Neutrophil (primary cell): Measurements from ENCODE around the gene PSMB10.

Experiments
- H3K27ac ChIP-seq: fragments of 200-600 bp; sonication (generic); 2 replicates; pipeline ENCODE4 v1.5.1; 2016; ENCODE audit warnings: mild to moderate bottlenecking, moderate library complexity
- H3K27me3 ChIP-seq: fragments of 200-600 bp; sonication (generic); 2 replicates; pipeline ENCODE4 v1.6.0; 2016; ENCODE audit warnings: mild to moderate bottlenecking
- H3K36me3 ChIP-seq: fragments of 200-600 bp; sonication (generic); 2 replicates; pipeline ENCODE4 v1.5.1; 2017
- H3K4me1 ChIP-seq, 2 experiments: fragments of 200-600 bp in 1 of 2; sonication (generic) in 1 of 2; 1 replicate in 1 of 2; 2 replicates in 1 of 2; pipeline versions ENCODE4 v1.5.1 to v1.6.1; 2013 to 2016; ENCODE audit warnings: low read depth in 1 of 2, low read length in 1 of 2, mild to moderate bottlenecking in 1 of 2, moderate library complexity in 1 of 2; ENCODE audit not compliant: control insufficient read depth in 1 of 2, insufficient read depth in 1 of 2
- H3K4me3 ChIP-seq, 2 experiments: fragments of 200-600 bp in 1 of 2; sonication (generic) in 1 of 2; 1 replicate in 1 of 2; 2 replicates in 1 of 2; pipeline ENCODE4 v1.5.1; 2013 to 2016; ENCODE audit warnings: low read depth in 1 of 2, low read length in 1 of 2, mild to moderate bottlenecking in 1 of 2, moderate library complexity in 1 of 2
- H3K9me3 ChIP-seq: fragments of 200-600 bp; sonication (generic); 2 replicates; pipeline ENCODE4 v1.5.1; 2016
- TF ChIP-seq, protein P1 (sequence below): fragments of 200-600 bp; sonication (generic); IDR thresholded peaks from 2 replicates; pipeline ENCODE4 v1.5.1; 2016; ENCODE audit warnings: antibody characterized with exemption

Gene PSMB10

DNA sequence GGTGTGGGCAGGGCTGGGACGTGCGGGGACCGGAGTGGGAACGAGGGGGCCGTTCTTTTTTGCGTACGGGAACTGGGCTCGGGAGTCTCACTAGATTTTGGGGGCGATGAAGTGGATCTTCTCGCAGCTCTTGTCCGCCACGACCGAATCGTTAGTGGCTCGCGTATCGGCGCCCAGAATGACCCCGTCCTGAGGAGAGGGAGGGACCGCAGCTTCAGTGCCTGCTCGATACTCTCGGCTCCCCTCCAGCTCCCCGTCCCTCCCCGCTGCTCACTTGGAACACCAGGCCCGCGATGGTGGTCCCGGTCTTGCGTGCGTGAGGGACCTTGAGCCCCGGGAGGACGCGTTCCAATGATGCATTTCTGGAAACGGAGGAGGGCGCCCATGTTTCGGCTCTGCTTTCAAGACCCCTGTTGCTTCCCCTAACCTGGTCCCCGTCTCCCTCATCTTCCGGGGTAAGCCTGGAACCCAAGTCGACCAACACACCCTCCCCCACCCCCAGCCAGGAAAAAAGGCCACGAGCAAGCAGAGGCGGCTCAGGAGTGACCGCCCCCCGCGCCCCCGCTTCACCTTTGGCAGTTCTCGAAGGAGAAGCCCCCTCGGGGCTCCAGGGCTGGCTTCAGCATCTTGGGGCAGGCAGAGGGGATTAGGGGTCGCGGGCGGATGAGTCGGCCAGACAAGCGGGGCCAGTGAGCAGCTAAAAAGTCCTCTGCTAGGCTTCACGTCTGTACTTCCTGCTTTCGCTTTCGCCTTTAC is at the start of gene PSMB10:
TSS of gene PSMB10 (minus strand) at position 727 of the 756 bp plus-strand sequence. CDS start at position 626, 101 bp downstream.
- Histone ChIP-seq H3K27ac (peak within 1 kb of the TSS; percentile 95), H3K9me3 (no peaks in the 10 kb centered on the region), H3K27me3 (no peaks in the 10 kb centered on the region), H3K4me3 (peak within 1 kb of the TSS; percentile 89 to 94), H3K4me1 (peaks cover 24 to 34% of the 10 kb centered on the region in 2 experiments), H3K36me3 (peaks cover 39% of the 10 kb centered on the region)
- TF ChIP-seq, protein P1, sequence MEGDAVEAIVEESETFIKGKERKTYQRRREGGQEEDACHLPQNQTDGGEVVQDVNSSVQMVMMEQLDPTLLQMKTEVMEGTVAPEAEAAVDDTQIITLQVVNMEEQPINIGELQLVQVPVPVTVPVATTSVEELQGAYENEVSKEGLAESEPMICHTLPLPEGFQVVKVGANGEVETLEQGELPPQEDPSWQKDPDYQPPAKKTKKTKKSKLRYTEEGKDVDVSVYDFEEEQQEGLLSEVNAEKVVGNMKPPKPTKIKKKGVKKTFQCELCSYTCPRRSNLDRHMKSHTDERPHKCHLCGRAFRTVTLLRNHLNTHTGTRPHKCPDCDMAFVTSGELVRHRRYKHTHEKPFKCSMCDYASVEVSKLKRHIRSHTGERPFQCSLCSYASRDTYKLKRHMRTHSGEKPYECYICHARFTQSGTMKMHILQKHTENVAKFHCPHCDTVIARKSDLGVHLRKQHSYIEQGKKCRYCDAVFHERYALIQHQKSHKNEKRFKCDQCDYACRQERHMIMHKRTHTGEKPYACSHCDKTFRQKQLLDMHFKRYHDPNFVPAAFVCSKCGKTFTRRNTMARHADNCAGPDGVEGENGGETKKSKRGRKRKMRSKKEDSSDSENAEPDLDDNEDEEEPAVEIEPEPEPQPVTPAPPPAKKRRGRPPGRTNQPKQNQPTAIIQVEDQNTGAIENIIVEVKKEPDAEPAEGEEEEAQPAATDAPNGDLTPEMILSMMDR, result no peak

DNA sequence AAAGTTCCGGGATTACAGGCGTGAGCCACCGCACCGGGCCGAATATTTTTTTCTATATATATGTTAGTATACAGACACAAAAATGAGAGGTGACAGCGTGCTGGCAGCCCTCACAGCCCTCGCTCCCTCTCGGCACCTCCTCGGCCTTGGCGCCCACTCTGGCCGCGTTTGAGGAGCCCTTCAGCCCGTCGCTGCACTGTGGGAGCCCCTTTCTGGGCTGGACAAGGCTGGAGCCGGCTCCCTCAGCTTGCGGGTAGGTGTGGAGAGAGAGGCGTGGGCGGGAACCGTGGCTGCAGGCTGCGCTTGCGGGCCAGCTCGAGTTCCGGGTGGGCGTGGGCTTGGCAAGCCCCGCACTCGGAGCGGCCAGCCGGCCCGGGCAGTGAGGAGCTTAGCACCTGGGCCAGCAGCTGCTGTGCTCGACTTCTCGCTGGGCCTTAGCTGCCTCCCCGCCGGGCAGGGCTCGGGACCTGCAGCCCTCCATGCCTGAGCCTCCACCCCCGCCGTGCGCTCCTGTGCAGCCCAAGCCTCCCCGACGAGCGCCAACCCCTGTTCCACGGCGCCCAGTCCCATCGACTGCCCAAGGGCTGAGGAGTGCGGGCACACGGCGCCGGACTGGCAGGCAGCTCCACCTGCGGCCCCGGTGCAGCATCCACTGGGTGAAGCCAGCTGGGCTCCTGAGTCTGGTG is 45.5 kb upstream of the PSMB10 start:
- peaks cover 18% of the 10 kb centered on the region for H3K36me3 ChIP-seq
- TF ChIP-seq, protein P1, result no peak
- peaks cover 0 to 3% of the 10 kb centered on the region in 2 experiments for H3K4me1 ChIP-seq

DNA sequence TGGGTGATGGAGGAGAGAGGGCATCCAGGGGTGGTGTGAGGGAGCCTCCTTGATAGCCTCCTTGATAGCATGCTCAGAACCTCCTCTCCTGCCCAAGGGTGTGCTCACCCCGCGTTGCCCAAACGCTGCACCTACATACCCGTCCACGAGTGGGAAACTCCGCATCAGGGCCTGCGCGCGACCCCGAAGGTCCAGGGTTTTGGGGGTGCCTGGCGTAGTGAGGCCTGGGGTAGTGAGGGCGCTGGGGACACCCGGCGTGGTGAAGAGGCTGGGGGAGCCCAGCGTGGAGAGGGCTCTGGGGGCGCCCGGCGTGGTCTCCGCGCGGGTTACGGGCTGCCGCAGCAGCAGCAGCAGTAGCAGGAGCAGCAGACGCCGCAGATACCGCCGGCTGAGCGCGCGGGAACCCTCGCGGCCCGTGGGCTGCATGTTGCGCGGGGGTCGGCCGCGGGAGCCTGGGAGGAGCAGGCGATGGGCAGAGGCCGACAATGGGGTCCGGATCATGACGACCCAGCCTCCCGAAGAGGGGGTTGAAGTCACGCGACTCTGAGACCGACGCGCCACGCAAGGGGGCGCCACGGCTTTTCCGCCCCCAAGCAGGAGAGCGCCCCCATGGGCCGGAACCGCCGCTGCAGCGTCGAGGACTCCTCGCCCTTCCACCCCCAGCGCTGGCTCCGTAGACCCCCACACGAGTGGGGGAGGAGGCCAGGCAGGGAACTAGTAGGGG is 43.5 kb upstream of the PSMB10 start, which contains the start of gene DPEP3:
TSS of gene DPEP3 (minus strand) at position 545 of the 724 bp plus-strand sequence. CDS start at position 426, 119 bp downstream.
- H3K27ac ChIP-seq, result no peak within 1 kb of the TSS
- H3K4me3 ChIP-seq, result no peak within 1 kb of the TSS
- no peaks in the 10 kb centered on the region for H3K9me3 ChIP-seq
- H3K4me1 ChIP-seq, result peaks cover 0 to 3% of the 10 kb centered on the region in 2 experiments
- peaks cover 14% of the 10 kb centered on the region for H3K36me3 ChIP-seq
- TF ChIP-seq, protein P1, result no peak
- H3K27me3 ChIP-seq, result peaks cover 7% of the 10 kb centered on the region

More for the DNA sequence above, 45.5 kb upstream of the PSMB10 start:
- Histone ChIP-seq H3K27ac (no peak overlapping the region), H3K27me3 (peaks cover 7% of the 10 kb centered on the region), H3K9me3 (no peaks in the 10 kb centered on the region), H3K4me3 (no peak overlapping the region)

DNA sequence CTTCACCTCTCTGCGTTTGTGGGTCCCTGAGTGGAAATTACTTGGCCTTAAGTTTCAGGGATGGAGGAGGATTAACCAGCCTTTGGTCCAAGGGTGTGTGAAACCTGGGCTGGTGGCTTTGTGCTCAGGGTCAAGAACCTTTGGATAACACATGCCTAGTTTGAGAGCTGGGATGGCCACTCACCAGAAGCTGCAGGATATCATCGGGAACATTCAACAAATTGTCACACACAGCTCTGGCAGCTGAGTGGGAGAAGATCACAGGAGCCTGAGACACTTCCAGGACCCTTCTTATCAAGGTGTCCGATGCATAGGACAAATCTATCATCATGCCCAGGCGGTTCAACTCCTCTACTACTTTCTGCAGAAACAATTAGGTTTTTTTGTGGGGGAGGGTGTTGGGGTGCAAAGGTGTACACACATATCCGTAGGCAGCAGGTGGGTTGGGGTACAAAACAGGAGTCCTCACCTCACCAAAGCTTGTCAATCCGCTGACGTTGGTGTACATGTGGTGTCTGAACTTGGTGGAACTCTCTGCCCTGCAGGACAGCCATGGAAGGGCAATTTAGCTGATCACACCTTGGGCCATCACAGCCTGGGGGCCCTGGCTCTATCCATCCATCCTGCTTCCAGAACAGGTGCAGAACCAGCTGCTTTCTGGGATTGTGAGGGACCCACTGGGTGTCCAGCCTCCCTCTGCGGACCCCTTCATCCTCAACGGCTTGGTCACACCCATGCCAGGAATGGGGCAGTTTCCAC is 41.0 kb upstream of the PSMB10 start:
- no peak overlapping the region for H3K27ac ChIP-seq
- TF ChIP-seq, protein P1, result no peak
- no peaks in the 10 kb centered on the region for H3K27me3 ChIP-seq
- no peak overlapping the region for H3K4me3 ChIP-seq
- no peaks in the 10 kb centered on the region for H3K4me1 ChIP-seq
- H3K9me3 ChIP-seq, result no peaks in the 10 kb centered on the region
- peaks cover 11% of the 10 kb centered on the region for H3K36me3 ChIP-seq

DNA sequence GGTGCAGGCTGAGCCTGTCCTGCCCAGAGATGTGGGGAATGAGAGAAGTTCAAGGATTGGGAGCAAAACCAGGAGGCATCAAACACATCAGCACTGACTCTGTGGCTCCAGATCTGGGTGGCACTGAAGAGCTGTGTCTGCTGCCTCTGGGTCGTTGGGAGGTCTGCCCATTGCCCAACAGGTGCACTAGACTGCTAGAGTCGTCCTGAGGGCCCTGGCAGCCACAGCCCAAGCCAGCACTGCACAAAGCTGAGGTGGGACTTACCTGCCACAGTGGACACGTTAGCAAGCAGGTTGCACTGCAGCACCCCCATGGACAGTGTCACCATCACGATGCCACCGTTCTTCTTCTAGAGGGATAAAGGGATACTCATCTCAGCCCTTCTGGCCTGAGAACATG is 40.4 kb upstream of the PSMB10 start:
- no peaks in the 10 kb centered on the region for H3K4me1 ChIP-seq
- no peak overlapping the region for H3K27ac ChIP-seq
- peaks cover 8% of the 10 kb centered on the region for H3K36me3 ChIP-seq
- no peaks in the 10 kb centered on the region for H3K27me3 ChIP-seq
- TF ChIP-seq, protein P1, result no peak
- H3K9me3 ChIP-seq, result no peaks in the 10 kb centered on the region
- H3K4me3 ChIP-seq, result no peak overlapping the region
